H1 (cell line): Measurements from ENCODE around the gene YAP1. TPM values are rescaled to one million over a fixed set of nuclear protein-coding genes. Genes with fewer than 3 reads are reported as not detected.

Source experiments
- CTCF ChIA-PET: fragments of 300-600 bp; sonication (Branson Sonifier 250); formaldehyde crosslinking; loops from one replicate; lab custom pipeline; 2021; ENCODE audit not compliant: partially characterized antibody; lab: Charles Lee
- POLR2A ChIA-PET: fragments of 300-600 bp; sonication (Branson Sonifier 250); formaldehyde crosslinking; loops from one replicate; lab custom pipeline; 2021; ENCODE audit warnings: inconsistent platforms; ENCODE audit not compliant: partially characterized antibody; lab: Charles Lee
- DNase-seq, 2 experiments: peaks; one replicate each; pipeline versions ENCODE4 v3.0.0 to v3.0.0-alpha.2; 2010 to 2022; ENCODE audit warnings: low spot score in 2 of 2, low read depth in 1 of 2, mixed read lengths in 1 of 2
- FAIRE-seq: peaks from 2 replicates; lab custom pipeline; 2011; peaks lifted over from hg19 to GRCh38; lab: Jason Lieb, UNC
- H2AFZ ChIP-seq: 2 replicates; pipeline ENCODE4 v1.8.1; 2012; ENCODE audit warnings: low read length, inconsistent platforms
- H2AK5ac ChIP-seq: 2 replicates; pipeline ENCODE4 v1.6.1; 2013; ENCODE audit warnings: low read depth, low read length
- H2BK120ac ChIP-seq: replicated peaks from 2 replicates; pipeline ENCODE3; 2013; ENCODE audit warnings: low read depth, low read length, inconsistent platforms
- H2BK12ac ChIP-seq: 2 replicates; pipeline ENCODE4 v1.6.1; 2013; ENCODE audit warnings: low read depth, low read length
- H2BK15ac ChIP-seq: 2 replicates; pipeline ENCODE4 v1.6.1; 2013; ENCODE audit warnings: low read length
- H2BK20ac ChIP-seq: 2 replicates; pipeline ENCODE4 v1.6.1; 2013; ENCODE audit warnings: low read length
- H2BK5ac ChIP-seq: 2 replicates; pipeline ENCODE4 v1.6.1; 2013; ENCODE audit warnings: low read depth, low read length
- H3K14ac ChIP-seq: 2 replicates; pipeline ENCODE4 v1.6.1; 2013; ENCODE audit warnings: inconsistent platforms; ENCODE audit not compliant: insufficient read length
- H3K18ac ChIP-seq: 2 replicates; pipeline ENCODE4 v1.6.1; 2013; ENCODE audit warnings: low read length; ENCODE audit errors: extremely low read depth
- H3K23ac ChIP-seq: 2 replicates; pipeline ENCODE4 v1.6.1; 2013; ENCODE audit warnings: inconsistent platforms; ENCODE audit not compliant: insufficient read length
- H3K23me2 ChIP-seq: 2 replicates; pipeline ENCODE4 v1.6.1; 2013; ENCODE audit warnings: low read depth, low read length
- H3K27ac ChIP-seq: 2 replicates; pipeline ENCODE4 v1.6.1; 2011; ENCODE audit warnings: low read depth, low read length, inconsistent platforms
- H3K27me3 ChIP-seq, 4 experiments: replicated peaks in 1 of 4; 1 replicate in 1 of 4; 2 replicates in 3 of 4; pipeline versions ENCODE4 v1.6.1 to v1.8.1; 2011 to 2013; ENCODE audit warnings: low read length in 3 of 4, mild to moderate bottlenecking in 3 of 4, inconsistent platforms in 2 of 4, mixed read lengths in 2 of 4, moderate library complexity in 1 of 4; ENCODE audit not compliant: control insufficient read depth in 3 of 4, insufficient read depth in 3 of 4; ENCODE audit errors: extremely low read depth in 1 of 4
- H3K36me3 ChIP-seq, 4 experiments: 2 replicates each; pipeline versions ENCODE4 v1.6.1 to v1.8.1; 2011 to 2013; ENCODE audit warnings: mild to moderate bottlenecking in 4 of 4, low read length in 3 of 4, moderate library complexity in 2 of 4, control low read depth in 1 of 4, inconsistent platforms in 1 of 4; ENCODE audit not compliant: insufficient read depth in 4 of 4, control insufficient read depth in 2 of 4
- H3K4ac ChIP-seq: replicated peaks from 2 replicates; pipeline ENCODE3; 2013; ENCODE audit warnings: low read length, low read depth, mixed read lengths, inconsistent platforms; ENCODE audit not compliant: insufficient read length
- H3K4me1 ChIP-seq, 4 experiments: replicated peaks in 1 of 4; 1 replicate in 1 of 4; 2 replicates in 3 of 4; pipeline versions ENCODE4 v1.6.1 to v1.8.1; 2011 to 2013; ENCODE audit warnings: low read length in 3 of 4, inconsistent platforms in 2 of 4, mixed read lengths in 1 of 4; ENCODE audit not compliant: insufficient read depth in 4 of 4, control insufficient read depth in 3 of 4
- H3K4me2 ChIP-seq, 2 experiments: 2 replicates each; pipeline versions ENCODE4 v1.6.1 to v1.8.1; 2011 to 2013; ENCODE audit warnings: low read depth in 2 of 2, low read length in 2 of 2, control low read depth in 1 of 2, inconsistent platforms in 1 of 2, mild to moderate bottlenecking in 1 of 2; ENCODE audit not compliant: insufficient read depth in 1 of 2
- H3K4me3 ChIP-seq, 4 experiments: fragments of 200-600, 300-600 bp in 1 of 4; sonication (generic), shearing (Covaris generic), sonication (Bioruptor Twin) in 1 of 4; 2 replicates each; pipeline versions ENCODE4 v1.5.1 to v1.8.1; 2011 to 2016; ENCODE audit warnings: low read length in 4 of 4, low read depth in 3 of 4, control low read depth in 2 of 4, inconsistent platforms in 2 of 4, mild to moderate bottlenecking in 2 of 4, mixed read lengths in 1 of 4, moderate library complexity in 1 of 4; ENCODE audit not compliant: insufficient read depth in 2 of 4; ENCODE audit errors: extremely low read depth in 1 of 4
- H3K56ac ChIP-seq: replicated peaks from 2 replicates; pipeline ENCODE3; 2013; ENCODE audit warnings: low read depth, mild to moderate bottlenecking, mixed read lengths, low read length, inconsistent platforms; ENCODE audit not compliant: insufficient read length
- H3K79me1 ChIP-seq: 2 replicates; pipeline ENCODE4 v1.6.1; 2013; ENCODE audit warnings: low read depth, low read length, control low read depth
- H3K79me2 ChIP-seq, 2 experiments: 2 replicates each; pipeline versions ENCODE4 v1.6.1 to v1.8.1; 2012 to 2013; ENCODE audit warnings: low read length in 2 of 2, mild to moderate bottlenecking in 2 of 2, inconsistent platforms in 1 of 2; ENCODE audit not compliant: insufficient read depth in 2 of 2, control insufficient read depth in 1 of 2
- H3K9ac ChIP-seq, 4 experiments: replicated peaks in 1 of 4; 1 replicate in 1 of 4; 2 replicates in 3 of 4; pipeline versions ENCODE4 v1.6.1 to v1.8.1; 2011 to 2013; ENCODE audit warnings: low read depth in 3 of 4, low read length in 3 of 4, control low read depth in 2 of 4, mild to moderate bottlenecking in 2 of 4, moderate library complexity in 2 of 4, inconsistent platforms in 1 of 4; ENCODE audit errors: extremely low read depth in 1 of 4
- H3K9me3 ChIP-seq, 2 experiments: 2 replicates each; pipeline versions ENCODE4 v1.6.1 to v1.8.1; 2012 to 2013; ENCODE audit warnings: mild to moderate bottlenecking in 2 of 2, moderate library complexity in 2 of 2, control low read depth in 1 of 2, inconsistent platforms in 1 of 2, low read depth in 1 of 2, low read length in 1 of 2, mixed read lengths in 1 of 2; ENCODE audit not compliant: insufficient read depth in 2 of 2
- H4K20me1 ChIP-seq, 2 experiments: replicated peaks in 1 of 2; 2 replicates each; pipeline versions ENCODE3 to v1.8.1; 2011 to 2013; ENCODE audit warnings: inconsistent platforms in 2 of 2, low read length in 2 of 2, mild to moderate bottlenecking in 1 of 2; ENCODE audit not compliant: insufficient read depth in 2 of 2, control insufficient read depth in 1 of 2
- H4K5ac ChIP-seq: 2 replicates; pipeline ENCODE4 v1.6.1; 2013; ENCODE audit warnings: low read length, low read depth, mixed read lengths, inconsistent platforms; ENCODE audit not compliant: insufficient read length
- H4K8ac ChIP-seq: 2 replicates; pipeline ENCODE4 v1.8.0; 2013; ENCODE audit warnings: mild to moderate bottlenecking, moderate library complexity, low read length, inconsistent platforms; ENCODE audit not compliant: insufficient read depth; ENCODE audit errors: extremely low read depth
- H4K91ac ChIP-seq: replicated peaks from 2 replicates; pipeline ENCODE3; 2013; ENCODE audit warnings: low read length, mixed read lengths, inconsistent platforms; ENCODE audit not compliant: insufficient read length
- BCL11A ChIP-seq, 2 experiments: IDR thresholded peaks; one replicate each; pipeline ENCODE4 v1.6.1; 2011; ENCODE audit warnings: low read depth in 2 of 2, low read length in 2 of 2, mild to moderate bottlenecking in 2 of 2
- GTF2F1 ChIP-seq: IDR thresholded peaks from 2 replicates; pipeline ENCODE4 v1.6.1; 2012; ENCODE audit warnings: low read depth, low read length, improper control_type of control experiment, borderline replicate concordance
- HDAC2 ChIP-seq, 2 experiments: fragments of 300-600 bp in 1 of 2; sonication (generic) in 1 of 2; IDR thresholded peaks; 2 replicates each; pipeline ENCODE4 v1.6.1; 2011 to 2012; ENCODE audit warnings: low read depth in 2 of 2, low read length in 2 of 2, mild to moderate bottlenecking in 2 of 2, moderate library complexity in 2 of 2, borderline replicate concordance in 1 of 2, inconsistent platforms in 1 of 2
- KDM4A ChIP-seq: IDR thresholded peaks from one replicate; pipeline ENCODE4 v1.7.1; 2012; ENCODE audit warnings: low read depth, mild to moderate bottlenecking, moderate library complexity, low read length, inconsistent platforms; ENCODE audit not compliant: severe bottlenecking
- POLR2AphosphoS5 ChIP-seq: IDR thresholded peaks from 2 replicates; pipeline ENCODE4 v1.6.1; 2011; ENCODE audit warnings: low read depth, low read length
- SIN3A ChIP-seq, 2 experiments: IDR thresholded peaks in 1 of 2; conservative IDR thresholded peaks in 1 of 2; 2 replicates each; pipeline ENCODE4 v1.6.1; 2011 to 2012; ENCODE audit warnings: low read length in 2 of 2, improper control_type of control experiment in 1 of 2, low read depth in 1 of 2, mild to moderate bottlenecking in 1 of 2
- WGBS, 2 experiments: shearing (Covaris generic) in 1 of 2; methylation state at CpG; one replicate each; pipeline versions ENCODE4 v1.1.6 to v1.1.7; 2013 to 2015; ENCODE audit warnings: low lambda C conversion rate in 2 of 2, mixed read lengths in 2 of 2, inconsistent platforms in 1 of 2, low coverage in 1 of 2, missing lambda C conversion rate in 1 of 2; ENCODE audit not compliant: insufficient replicate concordance in 2 of 2, insufficient coverage in 1 of 2, insufficient read length in 1 of 2; ENCODE audit errors: extremely low coverage in 1 of 2, missing lambda C conversion rate in 1 of 2; 5-methylcytosine and 5-hydroxymethylcytosine counted together
- polyA plus RNA-seq, 7 experiments: library from polyadenylated mRNA; depleted of rRNA in 3 of 7; stranded (reverse) in 5 of 7; unstranded in 2 of 7; fragments of >200 nt in 5 of 7; fragments of 200-250 nt in 2 of 7; gene quantifications; 1 replicate in 5 of 7; 2 replicates in 1 of 7; 4 replicates in 1 of 7; pipeline versions ENCODE4 v1.2.1 to v1.2.3, GENCODE V29; 2011 to 2013; ENCODE audit warnings: missing spikeins in 2 of 7, mixed read lengths in 2 of 7
- total RNA-seq: library from RNA; stranded (reverse); fragmentation: NEBNext Ultra II Directional; extraction: Animal tissue kit (Norgen Biotek cat#: 25700); gene quantifications from 2 replicates; pipeline ENCODE4 v1.2.1, GENCODE V29; 2021
- TF ChIP-seq, protein P1 (sequence below): IDR thresholded peaks from 2 replicates; pipeline ENCODE4 v1.6.1; 2012; ENCODE audit warnings: low read length, inconsistent platforms

YAP1 gene
- total and polyA plus RNA-seq, 2 of the 8 experiments (the other 6 are each of a cell fraction or from before 2014, with no cell fraction given): 62.0 to 108 TPM

DNA sequence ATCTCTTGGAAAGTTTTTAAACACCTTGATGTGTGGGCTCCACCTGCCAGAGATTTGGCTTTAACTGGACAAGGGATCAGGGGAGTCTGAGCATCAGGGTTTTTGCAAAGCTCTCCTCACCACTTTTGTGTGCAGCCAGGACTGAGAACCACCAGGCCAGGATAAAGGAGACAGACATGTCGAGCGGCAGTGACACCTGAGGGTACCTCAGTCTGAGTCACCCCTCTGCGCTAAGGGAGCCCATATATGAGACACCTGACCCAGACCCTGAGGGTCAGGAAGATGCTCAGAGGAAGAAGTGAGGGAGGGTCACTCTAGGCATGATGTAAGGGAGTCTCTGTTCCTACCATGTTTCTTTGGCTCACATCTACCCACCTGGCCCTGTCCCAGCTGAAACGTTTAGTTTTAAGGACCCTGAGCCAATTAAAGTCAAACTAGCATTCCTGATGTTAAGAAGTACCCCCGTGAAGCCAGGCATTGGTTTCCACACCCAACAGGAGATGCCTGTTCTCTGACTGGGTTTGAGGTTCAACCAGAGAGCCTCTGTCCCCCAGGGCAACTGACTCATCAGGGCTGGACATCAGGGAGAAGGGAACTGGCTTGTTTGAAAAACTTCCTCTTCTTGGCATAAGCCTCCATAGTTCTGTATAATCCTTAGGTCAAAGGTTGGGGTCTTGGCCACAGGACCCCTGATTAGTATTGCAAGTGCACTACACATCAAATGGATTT is 134.6 kb downstream of the YAP1 start:
- no peak overlapping the region for H3K56ac ChIP-seq
- no peak for FAIRE-seq
- H3K23me2 ChIP-seq: no peaks in the 10 kb centered on the region
- no peak overlapping the region for H3K27ac ChIP-seq
- peaks cover 0 to 2% of the 10 kb centered on the region in 2 experiments; a peak in 1 of 4 replicates for H3K9me3 ChIP-seq
- no peak overlapping the region for H3K18ac ChIP-seq
- no peak overlapping the region for H3K23ac ChIP-seq
- H4K5ac ChIP-seq: no peak overlapping the region
- 85% methylated on average over 5 of the region's 5 CpGs; no CpG with 5 or more reads in 1 of the 2 experiments for WGBS, 2 experiments
- no peak overlapping the region for H2BK5ac ChIP-seq
- ChIA-PET CTCF (interaction anchor here (0.7 to 2.0 kb wide), 7 partner anchors 9 to 400 kb away, joined by 3 to 11 read pairs (median 3); no protein-coding TSS in a partner anchor), POLR2A (no interaction called here)
- H3K79me1 ChIP-seq: no peaks in the 10 kb centered on the region; the same call in 1 of the 2 replicates
- H3K14ac ChIP-seq: no peak overlapping the region
- no peak overlapping the region for H4K91ac ChIP-seq
- no peaks in the 10 kb centered on the region for H3K36me3 ChIP-seq
- no peak overlapping the region for H3K4me3 ChIP-seq
- H2BK20ac ChIP-seq: no peak overlapping the region
- H3K4me2 ChIP-seq: no peak overlapping the region
- H3K9ac ChIP-seq: no peak overlapping the region
- no peak overlapping the region for H2BK120ac ChIP-seq
- no peak overlapping the region for H2BK12ac ChIP-seq
- H3K4me1 ChIP-seq: no peaks in the 10 kb centered on the region; a peak in 1 of 7 replicates
- TF ChIP-seq HDAC2 (IDR thresholded peaks at IDR 0.05; ENCODE audit: borderline replicate concordance in 1 of 2, low read depth in 2 of 2, low read length in 2 of 2) (no peak), BCL11A (IDR thresholded peaks at IDR 0.05; ENCODE audit: low read depth in 2 of 2, low read length in 2 of 2) (no peak), GTF2F1 (no peak), POLR2AphosphoS5 (no peak), SIN3A (conservative IDR thresholded peaks at IDR 0.05 in 1 of 2, IDR thresholded peaks at IDR 0.05 in 1 of 2; ENCODE audit: low read depth in 1 of 2, low read length in 2 of 2) (no peak), KDM4A (no peak)
- TF ChIP-seq, protein P1, sequence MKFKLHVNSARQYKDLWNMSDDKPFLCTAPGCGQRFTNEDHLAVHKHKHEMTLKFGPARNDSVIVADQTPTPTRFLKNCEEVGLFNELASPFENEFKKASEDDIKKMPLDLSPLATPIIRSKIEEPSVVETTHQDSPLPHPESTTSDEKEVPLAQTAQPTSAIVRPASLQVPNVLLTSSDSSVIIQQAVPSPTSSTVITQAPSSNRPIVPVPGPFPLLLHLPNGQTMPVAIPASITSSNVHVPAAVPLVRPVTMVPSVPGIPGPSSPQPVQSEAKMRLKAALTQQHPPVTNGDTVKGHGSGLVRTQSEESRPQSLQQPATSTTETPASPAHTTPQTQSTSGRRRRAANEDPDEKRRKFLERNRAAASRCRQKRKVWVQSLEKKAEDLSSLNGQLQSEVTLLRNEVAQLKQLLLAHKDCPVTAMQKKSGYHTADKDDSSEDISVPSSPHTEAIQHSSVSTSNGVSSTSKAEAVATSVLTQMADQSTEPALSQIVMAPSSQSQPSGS: no peak
- H2BK15ac ChIP-seq: no peak overlapping the region
- H2AK5ac ChIP-seq: no peak overlapping the region
- no peak overlapping the region for H4K8ac ChIP-seq
- no peak for DNase-seq
- H3K4ac ChIP-seq: no peak overlapping the region
- no peaks in the 10 kb centered on the region for H3K79me2 ChIP-seq
- H2AFZ ChIP-seq: no peak overlapping the region
- no peaks in the 10 kb centered on the region for H4K20me1 ChIP-seq
- H3K27me3 ChIP-seq: peaks cover 0 to 2% (median 0%) of the 10 kb centered on the region in 4 experiments; a peak in 1 of 7 replicates
